ENCODE measurements around the gene SEC24D. TPM values are rescaled to one million over a fixed set of nuclear protein-coding genes. Genes with fewer than 3 reads are reported as not detected.
A peak's percentile ranks its signal among the peaks of the same experiment; 100 is the strongest.

SEC24D gene
- total RNA-seq, 2 donors from 2014 or later: 36.4 to 45.7 TPM

- no peak overlapping the region for H3K27ac Mint-ChIP-seq
- peaks cover 4 to 10% of the 10 kb centered on the region in 2 donors for H3K36me3 Mint-ChIP-seq
- no peak for ATAC-seq
- no peak for DNase-seq (ENCODE audit: low spot score in 2 of 2)
- no peaks in the 10 kb centered on the region for H3K9me3 Mint-ChIP-seq
These were observed 99.0 kb downstream of the SEC24D start for GRCh38 chr4:118736900-118737299.

- Mint-ChIP-seq H3K9me3 (no peaks in the 10 kb centered on the region), H3K36me3 (peaks cover 4 to 7% of the 10 kb centered on the region in 2 donors), H3K27ac (peak overlapping the region in 1 of 2 donors; percentile 65)
- no peak for DNase-seq (ENCODE audit: low spot score in 2 of 2)
- no peak for ATAC-seq
These were observed 101.3 kb downstream of the SEC24D start for GRCh38 chr4:118734491-118735205.

- Mint-ChIP-seq H3K9me3 (no peaks in the 10 kb centered on the region), H3K27ac (no peak overlapping the region), H3K36me3 (peaks cover 0 to 4% of the 10 kb centered on the region in 2 donors)
- ATAC-seq: no peak
- no peak for DNase-seq (ENCODE audit: low spot score in 2 of 2)
These were observed 103.2 kb downstream of the SEC24D start for GRCh38 chr4:118732591-118733330.

- no peak overlapping the region for H3K27ac Mint-ChIP-seq
- no peak for ATAC-seq
- peaks cover 4 to 8% of the 10 kb centered on the region in 2 donors for H3K36me3 Mint-ChIP-seq
These were observed 105.2 kb downstream of the SEC24D start for GRCh38 chr4:118730683-118731082.

GRCh38 chr4:118729287-118730286, 106.3 kb downstream of the SEC24D start:
- Mint-ChIP-seq H3K27ac (no peak overlapping the region), H3K9me3 (no peaks in the 10 kb centered on the region), H3K36me3 (peaks cover 4 to 9% of the 10 kb centered on the region in 2 donors)
- ATAC-seq (no peak), DNase-seq (ENCODE audit: low spot score in 2 of 2) (no peak)

More at GRCh38 chr4:118730683-118731082, 105.2 kb downstream of the SEC24D start:
- no peaks in the 10 kb centered on the region for H3K9me3 Mint-ChIP-seq
- DNase-seq (ENCODE audit: low spot score in 2 of 2): no peak

GRCh38 chr4:118727360-118727759, 108.6 kb downstream of the SEC24D start:
- H3K36me3 Mint-ChIP-seq: peaks cover 4 to 9% of the 10 kb centered on the region in 2 donors
- H3K27ac Mint-ChIP-seq: no peak overlapping the region
- DNase-seq (ENCODE audit: low spot score in 2 of 2): no peak
- no peak for ATAC-seq
- no peaks in the 10 kb centered on the region for H3K9me3 Mint-ChIP-seq

- peaks cover 5 to 9% of the 10 kb centered on the region in 2 donors for H3K36me3 Mint-ChIP-seq
- DNase-seq (ENCODE audit: low spot score in 2 of 2) (no peak), ATAC-seq (no peak)
- no peaks in the 10 kb centered on the region for H3K9me3 Mint-ChIP-seq
- no peak overlapping the region for H3K27ac Mint-ChIP-seq
These were observed 112.6 kb downstream of the SEC24D start for GRCh38 chr4:118723369-118723768.

- Mint-ChIP-seq H3K27ac (no peak overlapping the region), H3K36me3 (peaks cover 5 to 9% of the 10 kb centered on the region in 2 donors), H3K9me3 (no peaks in the 10 kb centered on the region)
- no peak for DNase-seq (ENCODE audit: low spot score in 2 of 2)
- ATAC-seq: no peak
These were observed 114.2 kb downstream of the SEC24D start for GRCh38 chr4:118721752-118722151.

- peaks cover 0 to 5% of the 10 kb centered on the region in 2 donors for H3K36me3 Mint-ChIP-seq
These were observed 117.3 kb downstream of the SEC24D start for GRCh38 chr4:118718511-118719170.

GRCh38 chr4:118716304-118716703, 119.6 kb downstream of the SEC24D start:
- peaks cover 0 to 5% of the 10 kb centered on the region in 2 donors for H3K36me3 Mint-ChIP-seq
- ATAC-seq: no peak
- no peaks in the 10 kb centered on the region for H3K9me3 Mint-ChIP-seq
- no peak overlapping the region for H3K27ac Mint-ChIP-seq
- DNase-seq (ENCODE audit: low spot score in 2 of 2): no peak

More at GRCh38 chr4:118718511-118719170, 117.3 kb downstream of the SEC24D start:
- no peak for ATAC-seq
- H3K9me3 Mint-ChIP-seq: no peaks in the 10 kb centered on the region
- H3K27ac Mint-ChIP-seq: no peak overlapping the region
- no peak for DNase-seq (ENCODE audit: low spot score in 2 of 2)

GRCh38 chr4:118714682-118715081, 121.2 kb downstream of the SEC24D start:
- Mint-ChIP-seq H3K9me3 (no peaks in the 10 kb centered on the region), H3K36me3 (peaks cover 0 to 8% of the 10 kb centered on the region in 2 donors), H3K27ac (no peak overlapping the region)
- DNase-seq (ENCODE audit: low spot score in 2 of 2): no peak
- ATAC-seq: no peak

GRCh38 chr4:118712872-118713271, 123.1 kb downstream of the SEC24D start:
- Mint-ChIP-seq H3K9me3 (no peaks in the 10 kb centered on the region), H3K36me3 (peaks cover 0 to 8% of the 10 kb centered on the region in 2 donors), H3K27ac (no peak overlapping the region)
- ATAC-seq (peak; percentile 89 to 94), DNase-seq (ENCODE audit: low spot score in 2 of 2) (no peak)

GRCh38 chr4:118711052-118711451, 124.9 kb downstream of the SEC24D start:
- DNase-seq (ENCODE audit: low spot score in 2 of 2) (no peak), ATAC-seq (no peak)
- no peak overlapping the region for H3K27ac Mint-ChIP-seq
- H3K36me3 Mint-ChIP-seq: peaks cover 6 to 8% of the 10 kb centered on the region in 2 donors
- H3K9me3 Mint-ChIP-seq: no peaks in the 10 kb centered on the region

- no peak overlapping the region for H3K27ac Mint-ChIP-seq
- no peak for ATAC-seq
- no peaks in the 10 kb centered on the region for H3K9me3 Mint-ChIP-seq
- peaks cover 15 to 16% of the 10 kb centered on the region in 2 donors for H3K36me3 Mint-ChIP-seq
- no peak for DNase-seq (ENCODE audit: low spot score in 2 of 2)
These were observed 132.8 kb downstream of the SEC24D start for GRCh38 chr4:118703118-118703517.

GRCh38 chr4:118684873-118685811, 150.8 kb downstream of the SEC24D start, which contains the start of gene METTL14:
Gene METTL14, plus strand, starts transcription at chr4:118685392. Its CDS starts 143 bp downstream, at chr4:118685535.
- DNase-seq (ENCODE audit: low spot score in 2 of 2) (peak; percentile 86 to 89), ATAC-seq (peak; percentile 98 to 99)
- peaks cover 14 to 17% of the 10 kb centered on the region in 2 donors for H3K36me3 Mint-ChIP-seq
- H3K9me3 Mint-ChIP-seq: peaks cover 0 to 3% of the 10 kb centered on the region in 2 donors
- peak within 1 kb of the TSS; percentile 96 to 98 for H3K27ac Mint-ChIP-seq
